ENCODE data around the gene RPL34.
A peak's percentile ranks its signal among the peaks of the same experiment; 100 is the strongest.

Gene RPL34

GRCh38 chr4:108650212-108651013 is 30.0 kb downstream of the RPL34 start, which contains the start of gene OSTC:
OSTC (plus strand) TSS chr4:108650599; CDS start chr4:108650656, 57 bp downstream.
- Mint-ChIP-seq H3K4me1 (peaks cover 45% of the 10 kb centered on the region), H3K9me3 (no peaks in the 10 kb centered on the region), H3K27ac (peak within 1 kb of the TSS; percentile 99), H3K36me3 (peaks cover 16% of the 10 kb centered on the region), H3K4me3 (peak within 1 kb of the TSS; percentile 100), H3K27me3 (no peaks in the 10 kb centered on the region)

- H3K4me1 Mint-ChIP-seq: peaks cover 45% of the 10 kb centered on the region
- peak overlapping the region; percentile 100 for H3K4me3 Mint-ChIP-seq
- H3K9me3 Mint-ChIP-seq: no peaks in the 10 kb centered on the region
Measured at GRCh38 chr4:108651014-108651791, 30.8 kb downstream of the RPL34 start.

GRCh38 chr4:108662629-108663028 is 42.3 kb downstream of the RPL34 start:
- Mint-ChIP-seq H3K4me1 (peaks cover 5% of the 10 kb centered on the region), H3K27ac (no peak overlapping the region), H3K9me3 (no peaks in the 10 kb centered on the region), H3K4me3 (no peak overlapping the region), H3K27me3 (no peaks in the 10 kb centered on the region), H3K36me3 (peaks cover 21% of the 10 kb centered on the region)

More at GRCh38 chr4:108651014-108651791, 30.8 kb downstream of the RPL34 start:
- Mint-ChIP-seq H3K27me3 (no peaks in the 10 kb centered on the region), H3K27ac (peak overlapping the region; percentile 99), H3K36me3 (peaks cover 15% of the 10 kb centered on the region)

- no peaks in the 10 kb centered on the region for H3K27me3 Mint-ChIP-seq
- no peaks in the 10 kb centered on the region for H3K4me1 Mint-ChIP-seq
- H3K9me3 Mint-ChIP-seq: no peaks in the 10 kb centered on the region
- H3K27ac Mint-ChIP-seq: no peak overlapping the region
- no peak overlapping the region for H3K4me3 Mint-ChIP-seq
- peaks cover 20% of the 10 kb centered on the region for H3K36me3 Mint-ChIP-seq
Measured at GRCh38 chr4:108674356-108674977, 54.1 kb downstream of the RPL34 start.

Measured in activated naive CD4-positive, alpha-beta T cell treated with anti-CD3 and anti-CD28 coated beads, Interleukin-2, amount 50 U/mL, for 24 hours (primary cell).